Smooth muscle cell of the brain vasculature (primary cell): ENCODE measurements around the gene TXK.

Experiments
- DNase-seq: peaks from one replicate; pipeline ENCODE4 v3.0.0-alpha.2; 2012; ENCODE audit warnings: low read depth, low spot score

Gene TXK

GRCh38 chr4:48103483-48104139, 30.4 kb downstream of the TXK start:
- DNase-seq: no peak

DNA sequence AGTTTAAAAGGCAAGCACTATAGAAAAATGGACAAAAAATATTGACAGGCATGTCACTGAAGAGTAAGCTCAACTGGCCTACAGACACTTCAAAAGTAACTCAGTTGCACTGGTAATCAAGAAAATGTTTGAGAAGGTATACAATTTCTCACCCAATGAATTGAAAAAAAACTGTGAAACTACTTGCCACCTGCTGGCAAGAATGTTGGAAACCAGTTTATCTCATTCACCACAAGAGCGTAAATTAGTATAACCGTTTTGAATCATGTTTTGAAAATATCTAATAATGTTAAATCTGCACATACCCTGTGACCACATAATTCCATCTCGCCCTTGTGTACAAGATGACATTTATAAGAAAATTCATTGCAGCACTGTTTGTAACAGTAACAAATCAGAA, 31.7 kb downstream of the TXK start:
- no peak for DNase-seq

DNA sequence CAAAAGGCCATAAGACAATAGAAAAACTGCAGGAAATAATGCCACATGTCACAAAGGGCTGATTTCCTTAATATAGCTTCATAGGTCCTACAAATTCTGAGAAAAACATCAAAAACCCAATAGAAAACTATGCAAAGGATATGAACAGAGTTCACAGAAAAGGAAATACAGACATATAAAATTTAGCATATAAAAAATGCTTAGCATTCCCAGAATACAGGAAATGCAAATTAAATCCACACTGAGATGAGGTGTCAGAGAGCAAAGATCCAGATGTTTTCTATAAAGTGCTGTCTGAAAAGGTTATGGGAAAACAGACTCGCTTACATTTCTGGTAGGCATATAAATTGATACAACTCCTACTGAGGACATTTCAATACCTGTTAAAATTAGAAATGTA, 33.8 kb downstream of the TXK start:
- DNase-seq: no peak

DNA sequence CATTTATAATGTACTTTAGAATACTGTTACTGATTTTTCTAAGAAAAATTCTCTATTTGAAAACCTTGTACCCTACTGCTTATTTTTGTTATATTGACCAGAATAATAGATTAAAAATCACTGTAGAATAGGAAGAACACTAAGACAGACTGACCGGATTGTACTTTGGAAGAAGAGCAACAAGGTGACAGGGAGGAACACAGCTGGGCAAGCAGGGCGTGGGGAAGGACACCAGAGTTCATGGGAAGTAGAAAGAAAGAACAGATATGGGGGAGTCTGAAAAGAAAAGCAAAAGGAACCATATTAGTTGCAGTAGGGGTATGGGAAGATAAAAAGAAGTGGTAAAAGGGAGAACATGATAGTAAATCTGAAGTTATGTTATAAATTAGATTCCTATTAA, 38.6 kb downstream of the TXK start:
- DNase-seq: no peak

- no peak for DNase-seq
Observed at GRCh38 chr4:48093991-48094416, 40.0 kb downstream of the TXK start.

DNA sequence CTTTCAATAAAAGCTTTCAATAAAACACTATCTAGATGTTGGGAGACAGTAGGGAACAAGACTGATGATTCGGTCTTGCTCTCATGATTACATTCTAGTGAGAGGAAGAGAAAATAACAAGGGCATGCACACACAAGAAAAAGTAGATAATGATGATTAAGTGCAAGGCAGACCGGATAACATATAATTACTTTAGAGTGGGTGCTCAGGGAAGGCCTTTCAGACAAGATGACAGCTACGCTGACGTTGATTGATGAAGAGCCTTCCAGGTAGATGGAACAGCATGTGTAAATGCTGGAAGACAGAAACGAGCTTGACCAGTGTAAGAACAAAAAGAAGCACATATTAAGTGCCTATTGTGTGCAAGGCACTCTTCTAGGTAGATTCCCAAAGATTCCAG, 43.4 kb downstream of the TXK start:
- DNase-seq: no peak

DNA sequence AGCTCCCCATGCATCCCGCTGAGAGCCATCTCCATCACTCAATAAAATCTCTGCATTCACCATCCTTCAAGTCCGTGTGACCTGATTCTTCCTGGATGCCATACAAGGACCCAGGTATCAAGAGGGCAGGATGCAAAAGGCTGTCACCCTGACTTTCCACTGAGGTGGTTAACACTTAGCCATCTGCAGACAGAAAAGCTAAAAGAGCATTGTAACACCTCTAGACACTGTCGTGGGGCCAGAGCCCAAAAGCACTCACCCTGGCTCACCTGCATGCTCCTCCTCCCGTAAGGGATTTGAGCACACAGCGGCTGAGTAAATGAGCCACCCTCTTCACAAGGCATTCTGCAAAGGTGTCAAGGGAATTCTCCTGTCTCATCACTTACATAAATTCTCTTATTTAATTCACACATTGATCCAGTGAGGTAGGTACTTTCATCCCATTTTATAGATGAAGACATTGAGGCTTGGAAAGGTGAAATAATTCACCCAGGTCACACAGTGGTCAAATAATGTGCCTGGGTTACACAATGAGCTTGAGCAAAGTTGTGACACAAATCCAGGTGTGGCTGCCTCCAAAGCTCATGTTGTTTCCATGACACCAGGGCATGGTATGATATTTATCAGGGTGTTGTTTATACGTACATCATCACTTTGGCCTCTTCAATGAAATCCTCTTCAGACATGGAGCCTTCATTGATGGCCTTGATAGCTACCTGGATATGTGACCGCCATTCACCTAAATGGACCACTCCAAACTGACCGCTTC, 48.0 kb downstream of the TXK start:
- no peak for DNase-seq

DNA sequence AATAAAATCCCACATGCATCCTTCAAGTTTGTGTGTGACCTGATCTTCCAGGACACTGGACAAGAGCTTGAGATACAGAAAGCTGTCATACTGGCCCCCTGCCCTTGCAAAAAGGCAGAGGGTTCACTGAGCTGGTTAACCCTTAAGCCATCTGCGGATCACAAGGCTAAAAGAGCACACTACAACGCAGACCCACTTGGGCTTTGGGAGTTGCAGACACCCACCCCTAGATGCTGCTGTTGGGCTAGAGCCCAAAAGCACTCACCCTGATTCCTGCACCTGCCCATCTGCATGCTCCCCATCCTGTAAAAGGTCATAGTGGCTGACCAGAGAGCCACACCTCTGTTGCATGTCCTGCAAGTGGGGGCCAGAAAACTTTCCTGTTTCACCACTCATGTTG, 51.1 kb downstream of the TXK start:
- DNase-seq: no peak

GRCh38 chr4:48081196-48081595, 52.9 kb downstream of the TXK start:
- no peak for DNase-seq

DNA sequence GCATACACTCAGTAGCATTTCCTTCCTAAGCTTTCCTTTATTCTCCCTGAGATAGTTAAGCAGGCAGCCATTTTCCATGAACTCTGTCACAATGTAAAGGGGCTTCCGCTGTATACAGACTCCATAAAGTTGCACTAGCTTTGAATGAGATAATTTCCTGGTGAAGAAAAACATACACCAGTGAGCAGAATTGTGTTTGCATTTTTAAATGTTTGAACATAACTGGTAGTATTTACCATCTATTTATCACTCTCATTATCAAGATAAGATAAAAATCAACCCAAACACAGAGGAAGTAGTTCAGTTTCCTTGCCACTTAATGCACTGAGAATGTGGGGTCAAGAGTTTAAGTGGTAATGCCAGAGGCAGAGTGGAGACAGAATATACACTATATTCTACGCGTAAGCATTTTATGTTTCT, 54.1 kb downstream of the TXK start:
- no peak for DNase-seq

DNA sequence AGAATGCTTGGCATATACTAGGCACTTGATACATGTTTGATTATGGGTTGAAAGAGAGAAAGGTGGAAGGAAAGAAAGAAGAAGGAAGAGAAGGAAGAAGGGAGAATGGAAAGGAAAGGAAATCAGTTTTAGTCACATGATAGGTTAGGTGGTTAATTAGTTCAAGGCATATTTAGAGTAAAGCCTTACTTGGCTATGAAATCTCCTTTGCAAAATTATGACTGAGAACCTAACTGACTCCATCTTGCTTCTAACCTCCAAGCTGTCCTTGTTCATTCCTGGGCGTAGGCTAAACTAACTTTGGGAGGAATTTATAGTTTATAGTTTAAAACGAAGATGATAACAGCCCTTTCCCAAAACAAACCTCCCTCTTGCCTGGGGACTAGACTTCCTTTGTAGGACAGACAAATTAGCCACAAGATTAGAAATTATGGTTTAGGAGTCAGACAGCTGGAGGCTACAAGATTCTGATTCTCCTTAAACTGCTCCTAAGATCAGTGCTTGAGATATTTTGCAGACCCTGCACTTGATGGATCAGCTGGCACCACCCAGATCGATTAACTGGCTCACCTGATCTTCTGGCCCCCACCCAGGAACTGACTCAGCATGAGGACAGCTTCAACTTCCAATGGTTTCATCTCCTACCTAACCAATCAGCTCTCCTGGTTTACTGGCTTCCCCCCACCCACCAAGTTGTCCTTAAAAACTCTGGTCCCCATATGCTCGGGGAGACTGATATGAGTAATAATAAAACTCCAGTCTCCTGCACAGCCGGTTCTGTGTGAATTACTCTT, 55.0 kb downstream of the TXK start:
- DNase-seq: no peak

DNA sequence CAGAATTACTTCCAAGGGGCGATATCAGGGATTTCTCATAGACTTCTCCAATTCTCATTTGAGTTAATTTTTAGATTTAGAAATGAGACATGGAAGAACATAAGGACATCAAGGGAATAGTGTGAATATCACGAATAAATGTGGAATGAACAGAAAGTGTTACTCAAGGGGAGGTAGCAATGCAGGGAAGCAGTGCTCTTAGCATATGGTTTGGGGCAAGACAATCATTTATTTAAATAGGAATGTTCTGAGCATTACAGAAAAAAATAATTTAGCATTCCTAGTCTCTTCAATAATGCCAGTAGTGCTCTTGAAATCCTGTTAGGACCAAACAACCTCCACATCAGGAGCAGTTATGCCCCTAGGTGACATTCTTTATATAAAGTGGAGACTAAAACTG, 55.6 kb downstream of the TXK start:
- no peak for DNase-seq

DNA sequence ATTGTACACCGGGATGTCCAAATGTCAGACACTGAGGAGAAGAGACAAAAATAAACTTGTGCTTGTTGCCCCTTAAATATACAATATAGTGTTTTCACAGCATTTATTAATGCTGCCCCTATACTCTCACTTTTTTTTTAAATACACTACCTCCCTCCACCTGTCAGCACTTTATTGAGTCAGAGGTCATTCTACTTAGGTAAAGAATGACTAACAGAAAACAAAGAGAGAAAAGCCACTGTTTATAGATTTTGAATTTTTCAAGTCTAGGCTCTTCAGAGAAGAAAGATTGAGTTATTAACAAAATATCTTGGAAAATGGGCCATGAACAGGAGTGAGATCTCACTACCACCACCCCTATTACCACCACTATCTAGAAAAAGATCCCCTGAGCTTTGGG, 59.4 kb downstream of the TXK start:
- DNase-seq: no peak

- no peak for DNase-seq
Observed at GRCh38 chr4:48073567-48074103, 60.4 kb downstream of the TXK start.

GRCh38 chr4:48071191-48071590, 62.9 kb downstream of the TXK start:
- DNase-seq: no peak

- no peak for DNase-seq
Observed at GRCh38 chr4:48069026-48069425, 65.0 kb downstream of the TXK start.

DNA sequence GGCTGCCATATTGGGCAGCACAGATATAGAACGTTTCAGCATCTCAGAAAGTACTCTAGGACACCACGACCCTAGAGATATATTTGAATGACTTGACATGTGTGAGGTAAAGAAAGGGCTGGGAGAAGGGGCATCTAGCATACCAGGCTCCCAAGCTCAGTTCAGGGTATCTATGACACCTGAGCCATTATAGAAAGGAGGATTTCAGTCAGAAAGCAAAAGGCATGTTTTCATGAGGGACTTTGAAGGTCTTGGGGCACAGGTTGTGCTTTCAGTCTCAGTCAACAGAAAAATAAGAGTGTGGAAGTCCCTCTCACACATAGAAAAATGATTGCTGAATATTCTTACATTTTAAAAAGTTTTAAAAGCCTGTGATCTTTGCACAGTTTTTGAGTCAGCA, 65.9 kb downstream of the TXK start:
- DNase-seq: no peak

DNA sequence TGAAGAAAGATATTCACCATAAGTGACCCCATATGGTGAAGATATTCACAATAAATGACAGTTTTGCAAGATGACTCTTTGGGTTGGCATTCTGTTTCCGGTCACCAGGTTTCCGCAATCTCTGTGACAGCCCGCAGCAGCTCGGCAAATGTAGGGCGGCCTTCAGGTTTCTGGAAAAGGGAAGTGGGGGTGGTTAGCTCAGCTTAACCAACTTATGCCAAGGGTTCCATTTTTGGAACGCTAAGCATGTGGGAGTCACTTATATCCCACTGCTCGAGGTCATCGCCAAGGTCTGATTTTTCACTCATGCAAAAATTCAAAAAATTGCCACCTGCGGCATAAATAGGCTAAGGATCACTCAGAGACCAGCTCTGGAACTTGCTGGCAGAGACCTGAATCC, 66.5 kb downstream of the TXK start:
- DNase-seq: no peak

- DNase-seq: no peak
Observed at GRCh38 chr4:48065587-48066052, 68.4 kb downstream of the TXK start.

- no peak for DNase-seq
Observed at GRCh38 chr4:48064349-48064748, 69.7 kb downstream of the TXK start.

DNA sequence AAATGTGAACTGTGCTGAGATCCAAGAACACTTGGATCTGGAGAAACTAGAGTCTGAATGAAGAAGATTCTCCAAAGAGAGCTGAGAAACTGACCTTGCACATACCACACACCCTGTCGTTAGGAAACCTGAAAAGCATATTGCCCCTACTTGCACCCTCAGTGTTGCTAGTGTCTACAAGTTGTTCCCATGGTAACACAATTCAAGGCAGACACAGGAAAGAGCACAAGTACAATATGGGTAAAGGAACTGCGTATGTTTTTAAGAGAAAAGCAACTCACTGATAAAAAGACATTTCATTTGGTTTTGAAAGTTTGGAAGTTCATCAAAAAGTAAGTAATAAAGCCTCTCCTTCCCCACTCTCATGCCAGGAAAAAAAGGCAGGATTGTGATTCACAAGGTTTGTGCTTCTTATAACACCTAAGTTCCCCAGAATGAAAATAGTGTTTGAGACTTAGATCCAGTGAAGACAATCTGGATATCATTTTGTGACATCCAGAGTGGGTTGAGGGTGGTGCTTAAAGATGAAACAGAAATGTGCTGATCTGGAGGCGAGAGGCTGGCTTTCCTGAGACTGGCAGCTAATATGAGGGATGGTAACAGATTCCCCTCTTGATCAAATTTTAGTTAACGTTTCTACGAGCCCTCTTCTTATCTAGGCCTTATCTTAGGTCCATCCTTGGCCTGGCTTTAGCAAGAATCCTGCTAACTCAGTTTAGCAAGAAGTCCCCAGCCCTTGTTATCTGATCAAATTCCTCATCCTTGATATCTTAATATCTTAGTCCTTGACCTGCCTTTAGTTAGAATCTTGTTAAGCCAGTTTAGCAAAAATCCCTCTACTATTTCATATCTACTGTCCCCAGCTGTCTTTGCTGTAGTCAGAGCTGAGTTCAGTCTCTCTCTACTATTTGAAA, 75.2 kb downstream of the TXK start:
- DNase-seq: no peak
